HG02623 (cell line): ENCODE data around the gene DNMBP.
"Not testable (repeated sequence)": the region's sequence is repeated elsewhere in the genome, so short reads cannot be mapped to it uniquely, and the experiment has no call there.

Experiments
- ATAC-seq: cut with Tn5 transposase; IDR thresholded peaks from one replicate; pipeline ENCODE4 v1.9.1; 2021; ENCODE audit warnings: moderate library complexity; ENCODE audit not compliant: unreplicated experiment

The DNMBP gene

DNA sequence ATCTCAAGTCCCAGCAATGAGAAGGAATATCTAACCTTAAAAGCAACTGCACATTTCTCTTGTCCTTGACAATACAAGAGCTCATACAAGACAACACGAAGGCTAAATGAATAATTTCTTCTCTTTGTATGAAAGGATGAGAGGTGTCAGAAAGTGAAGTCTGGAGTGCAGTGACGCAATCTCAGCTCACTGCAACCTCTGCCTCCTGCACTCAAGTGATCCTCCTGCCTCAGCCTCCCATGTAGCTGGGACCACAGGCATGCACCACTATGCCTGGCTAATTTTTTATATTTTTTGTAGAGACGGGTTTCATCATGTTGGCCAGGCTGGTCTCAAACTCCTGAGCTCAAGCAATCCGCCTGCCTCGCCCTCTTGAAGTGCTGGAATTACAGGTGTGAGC lies 24.1 kb downstream of the DNMBP start:
- not testable (repeated sequence) for ATAC-seq

DNA sequence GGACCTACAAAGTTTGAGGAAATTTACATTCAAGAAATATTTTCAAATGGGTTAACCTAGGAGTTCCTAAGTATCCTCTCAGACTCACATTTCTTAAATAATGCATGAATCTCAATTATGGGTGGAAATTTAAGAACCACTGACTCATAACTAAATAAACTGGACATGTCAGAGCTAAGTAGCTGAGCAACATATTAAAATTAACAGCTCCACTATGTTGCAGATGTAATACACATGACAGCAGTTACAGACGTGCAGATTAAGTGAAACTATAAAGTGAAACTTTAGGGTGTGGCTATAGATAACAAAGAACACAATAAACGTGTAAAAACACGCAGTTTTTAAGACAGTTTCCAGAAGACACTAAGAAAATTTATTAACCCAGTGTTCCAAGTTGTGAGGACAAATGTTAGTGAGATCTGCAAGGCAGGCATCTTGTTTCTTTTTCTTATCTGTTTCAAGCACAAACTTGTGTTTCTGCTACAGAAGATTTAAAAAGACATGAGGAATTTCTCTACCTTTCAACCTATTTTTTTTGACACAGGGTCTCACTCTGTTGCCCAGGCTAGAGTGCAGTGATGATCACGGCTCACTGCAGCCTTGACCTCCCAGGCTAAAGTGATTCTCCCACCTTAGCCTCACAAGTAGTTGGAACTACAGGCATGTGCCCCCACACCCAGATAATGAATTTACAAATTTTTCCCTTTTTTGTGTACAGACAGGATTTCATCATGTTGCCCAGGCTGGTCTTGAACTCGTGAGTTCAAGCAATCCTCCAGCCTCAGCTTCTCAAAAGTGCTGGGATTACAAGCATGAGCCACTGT lies 25.3 kb downstream of the DNMBP start:
- no peak for ATAC-seq

DNA sequence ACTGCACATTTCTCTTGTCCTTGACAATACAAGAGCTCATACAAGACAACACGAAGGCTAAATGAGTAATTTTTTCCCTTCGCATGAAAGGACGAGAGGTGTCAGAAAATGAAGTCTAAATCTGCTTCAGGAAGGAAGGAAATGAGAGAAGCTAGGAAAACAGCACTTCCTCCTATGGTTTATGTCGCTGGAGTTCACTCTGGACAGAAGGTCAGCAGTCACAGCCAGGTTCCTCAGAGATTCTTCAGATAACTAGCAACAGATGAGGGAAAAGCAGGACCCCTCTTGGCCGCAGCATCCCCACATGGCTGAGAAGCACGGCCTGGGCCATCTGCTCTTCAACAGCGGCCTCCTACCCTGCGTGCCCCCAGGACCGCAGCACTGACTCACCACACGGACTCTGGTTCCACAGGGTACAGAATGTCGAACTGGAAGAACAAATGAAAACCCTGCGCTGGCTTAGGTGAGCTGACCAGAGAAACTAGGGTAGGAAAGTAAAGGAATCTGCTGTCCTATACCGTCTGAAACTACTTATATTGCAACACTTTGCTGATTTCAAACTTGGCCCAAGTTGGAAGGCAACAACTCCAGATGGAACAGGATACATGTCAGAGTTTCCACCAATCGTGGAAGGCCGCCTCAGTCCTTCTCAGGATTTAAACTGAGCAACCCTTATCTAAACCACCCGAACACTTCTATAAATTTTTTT lies 26.3 kb downstream of the DNMBP start:
- no peak for ATAC-seq

DNA sequence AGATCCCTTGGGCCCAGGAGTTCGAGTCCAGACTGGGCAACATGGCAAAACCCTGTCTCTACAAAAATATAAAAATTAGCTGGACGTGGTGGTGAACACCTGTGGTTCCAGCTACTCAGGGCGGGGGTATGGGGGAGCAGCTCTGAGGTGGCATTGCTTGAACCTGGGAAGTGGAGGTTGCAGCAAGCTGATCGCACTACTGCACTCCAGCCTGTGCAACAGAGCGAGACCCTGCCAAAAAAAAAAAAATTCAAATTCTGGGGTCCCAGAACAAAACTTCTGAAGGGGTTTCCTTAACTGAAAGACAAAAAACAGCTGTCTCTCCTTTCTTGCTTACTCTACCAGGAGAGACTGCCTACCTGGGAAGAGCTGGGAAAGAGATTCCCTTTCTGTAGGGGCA lies 27.0 kb downstream of the DNMBP start:
- no peak for ATAC-seq

DNA sequence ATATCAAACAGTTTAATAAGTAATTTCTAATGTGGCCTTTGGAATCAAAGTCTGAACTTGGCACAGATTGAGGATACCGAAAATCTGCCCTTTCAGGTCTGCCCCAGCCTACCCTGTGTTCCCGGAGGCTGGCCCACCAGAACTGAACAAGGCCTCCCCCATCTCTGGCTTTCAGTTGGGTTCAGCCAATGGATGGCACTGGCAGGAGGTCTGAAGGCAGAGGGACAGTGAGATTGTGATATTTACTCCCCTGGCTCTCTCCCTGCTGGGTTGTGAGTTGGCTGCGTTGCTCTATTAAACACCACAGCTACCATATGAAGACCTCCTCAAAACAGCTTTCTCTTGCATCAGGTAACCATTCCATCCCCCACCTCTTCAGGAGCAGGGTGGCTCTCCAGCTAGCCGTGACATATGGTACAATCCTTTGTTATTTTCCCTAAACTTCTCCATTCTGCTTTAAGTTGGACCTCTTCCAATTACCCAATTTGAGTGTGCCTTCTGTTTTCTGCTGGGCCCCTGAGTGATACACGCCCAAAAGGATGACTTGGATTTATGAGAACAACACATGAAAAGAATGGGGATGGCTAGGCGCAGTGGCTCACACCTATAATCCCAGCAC lies 28.1 kb downstream of the DNMBP start:
- no peak for ATAC-seq

DNA sequence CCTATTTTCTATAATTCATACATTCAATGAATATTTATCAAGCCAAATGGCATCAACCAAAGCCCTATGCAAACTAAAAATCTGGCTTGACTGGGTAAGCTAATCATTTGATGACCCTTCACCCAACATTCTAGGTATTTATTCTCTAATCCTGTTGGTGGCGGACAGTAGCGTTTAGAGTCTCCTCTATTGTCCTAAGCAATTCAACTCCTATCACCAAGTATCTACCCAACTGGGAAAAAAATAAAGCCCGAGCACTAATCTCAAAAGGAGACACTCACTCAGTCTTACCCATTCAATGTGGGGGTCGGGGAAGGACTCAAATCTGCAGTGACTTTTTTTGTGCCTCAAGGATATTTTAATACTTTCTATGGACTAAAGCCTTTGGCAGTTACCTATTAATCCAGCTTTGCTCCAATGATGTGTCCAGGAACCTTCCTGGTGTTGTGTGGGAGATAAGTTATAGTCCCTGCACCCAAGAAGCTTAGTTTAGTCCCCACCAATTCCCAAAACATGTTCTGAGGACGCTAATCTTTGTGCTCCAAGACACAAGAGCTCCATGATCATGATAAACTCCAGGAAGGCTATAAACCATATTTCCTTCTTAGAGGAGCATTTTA lies 30.6 kb downstream of the DNMBP start:
- ATAC-seq, result no peak

DNA sequence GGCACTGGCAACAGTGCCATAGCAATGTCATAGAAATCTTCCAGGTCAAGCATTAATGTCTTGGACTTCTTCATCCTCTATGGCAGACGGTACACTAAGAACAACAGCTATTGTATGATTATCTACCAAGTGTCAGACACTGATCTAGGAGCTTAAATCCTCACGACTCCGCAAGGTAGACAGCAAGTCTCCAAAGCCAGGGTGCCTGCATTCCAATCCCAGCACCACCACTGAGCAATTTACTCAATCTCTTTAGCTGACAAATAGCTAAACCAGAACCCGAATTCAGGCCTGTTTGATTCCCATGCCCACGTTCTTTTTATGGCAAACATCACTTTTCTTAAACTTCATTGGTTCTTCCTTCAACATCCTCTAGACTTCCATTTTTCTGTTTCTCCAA lies 31.8 kb downstream of the DNMBP start:
- no peak for ATAC-seq

DNA sequence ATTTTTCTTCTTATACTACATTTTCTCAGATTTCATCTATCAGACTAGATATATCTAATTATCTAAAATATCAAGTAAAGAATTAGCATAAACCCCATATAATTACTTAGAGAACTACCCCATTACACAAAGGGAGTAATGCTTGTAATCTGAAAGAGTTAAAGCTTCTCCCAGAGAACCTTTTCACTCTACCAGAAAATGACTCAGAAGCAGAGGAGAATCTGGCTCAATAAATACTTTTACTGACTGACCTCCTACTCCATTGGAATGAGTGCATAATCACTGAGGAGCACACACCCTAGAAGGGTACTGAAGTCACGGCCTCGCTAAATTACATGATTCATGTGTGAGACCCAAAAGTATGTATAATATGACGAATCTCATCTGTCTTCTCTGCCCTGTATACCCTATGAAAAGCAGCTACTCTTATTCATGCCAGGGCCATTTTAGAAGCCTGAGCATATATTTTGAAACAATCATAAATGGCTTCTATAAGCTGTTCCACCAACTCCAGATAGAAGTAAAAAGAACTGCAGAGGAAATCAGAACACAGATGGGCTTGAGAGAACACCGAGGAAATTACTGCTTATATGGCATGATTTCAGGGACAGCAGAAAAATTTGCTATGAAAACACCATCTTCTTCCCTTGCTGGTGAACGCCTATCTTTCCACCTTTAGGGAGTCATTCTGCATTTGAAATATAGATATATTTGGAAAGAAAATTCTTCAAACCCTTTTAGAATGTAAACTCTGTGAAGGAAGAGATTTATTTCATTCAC lies 32.7 kb downstream of the DNMBP start:
- no peak for ATAC-seq

DNA sequence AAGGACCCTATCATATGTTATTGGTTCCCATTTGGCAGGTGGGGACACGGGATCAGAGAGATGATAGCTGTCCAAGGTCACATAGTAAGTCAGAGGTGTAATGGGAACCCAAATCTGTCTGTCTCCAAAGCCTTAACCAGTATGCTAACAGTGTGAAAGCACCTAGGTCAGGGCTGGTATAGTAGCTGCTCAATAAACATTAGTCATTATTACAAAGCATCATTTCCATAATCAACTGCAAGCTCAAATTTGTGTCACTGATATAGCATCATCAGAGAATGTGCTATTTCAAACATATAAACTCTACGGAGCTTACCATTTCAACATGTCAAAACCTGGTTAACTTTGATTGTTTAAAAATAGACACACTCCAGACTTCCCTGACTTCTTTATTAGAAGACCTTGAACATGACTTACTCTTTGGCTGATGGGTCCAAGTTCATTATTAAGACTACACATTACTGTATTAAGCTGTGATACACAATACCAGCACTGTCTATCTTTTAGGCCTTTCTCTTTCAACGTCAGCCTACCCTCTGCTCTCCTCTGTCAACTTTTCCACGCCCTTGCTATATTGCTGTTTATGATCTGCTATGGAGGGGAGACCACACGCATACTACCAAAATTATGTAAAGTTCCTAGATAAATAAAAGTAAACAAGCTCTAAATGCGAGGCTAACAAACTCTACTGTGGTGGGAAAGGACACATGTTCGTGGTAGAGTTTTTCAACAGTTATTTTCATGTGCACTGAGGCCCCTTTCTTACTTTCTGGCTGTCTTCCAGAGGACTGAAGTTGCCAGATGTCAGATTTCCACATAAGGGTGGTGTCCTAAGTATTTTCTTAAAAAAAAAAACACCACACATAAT lies 33.6 kb downstream of the DNMBP start:
- ATAC-seq, result no peak

DNA sequence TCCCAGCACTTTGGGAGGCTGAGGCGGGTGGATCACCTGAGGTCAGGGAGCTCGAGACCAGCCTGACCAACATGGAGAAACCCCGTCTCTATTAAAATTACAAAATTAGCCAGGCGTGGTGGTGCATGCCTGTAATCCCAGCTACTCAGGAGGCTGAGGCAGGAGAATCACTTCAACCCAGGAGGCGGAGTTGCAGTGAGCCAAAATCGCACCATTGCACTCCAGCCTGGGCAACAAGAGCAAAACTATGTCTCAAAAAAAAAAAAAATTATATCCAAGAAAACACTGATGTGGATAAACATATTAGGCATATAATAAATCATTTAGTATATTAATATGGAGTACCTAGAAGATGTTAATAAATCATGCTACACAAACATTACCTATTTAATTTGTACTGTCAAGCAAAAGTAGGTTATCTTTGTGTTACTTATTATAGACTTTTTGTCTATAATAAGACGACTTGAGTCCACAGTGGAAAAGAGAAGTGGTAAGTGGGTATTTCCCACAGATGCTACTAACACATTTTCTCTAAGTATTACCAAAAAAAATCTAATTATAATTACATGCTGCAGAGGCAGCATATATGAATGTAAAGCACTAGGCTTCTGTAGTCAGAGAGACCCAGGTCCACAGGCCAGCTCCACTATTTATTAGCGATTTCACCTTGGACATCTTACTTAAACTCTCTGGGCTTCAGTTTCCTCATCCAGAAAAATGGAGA lies 34.5 kb downstream of the DNMBP start:
- ATAC-seq, result peak; percentile 42

DNA sequence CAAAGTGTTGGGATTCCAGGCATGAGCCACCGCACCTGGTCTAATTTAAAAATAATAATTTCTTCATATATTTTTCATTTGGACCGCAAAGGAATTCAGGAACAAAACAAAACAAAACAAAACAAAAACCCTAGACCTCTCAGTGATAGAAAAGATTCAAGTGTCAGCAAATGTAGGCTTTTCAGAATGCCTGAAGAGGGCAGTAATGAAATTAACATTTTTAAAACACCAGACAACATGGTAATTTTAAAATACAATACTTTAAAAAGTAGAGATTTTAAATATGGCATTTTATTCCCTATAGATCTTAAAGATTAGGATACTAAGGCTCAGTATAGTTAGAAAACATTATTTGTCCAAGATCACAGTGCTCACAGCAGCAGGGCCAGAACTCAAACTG lies 36.6 kb downstream of the DNMBP start:
- no peak for ATAC-seq

DNA sequence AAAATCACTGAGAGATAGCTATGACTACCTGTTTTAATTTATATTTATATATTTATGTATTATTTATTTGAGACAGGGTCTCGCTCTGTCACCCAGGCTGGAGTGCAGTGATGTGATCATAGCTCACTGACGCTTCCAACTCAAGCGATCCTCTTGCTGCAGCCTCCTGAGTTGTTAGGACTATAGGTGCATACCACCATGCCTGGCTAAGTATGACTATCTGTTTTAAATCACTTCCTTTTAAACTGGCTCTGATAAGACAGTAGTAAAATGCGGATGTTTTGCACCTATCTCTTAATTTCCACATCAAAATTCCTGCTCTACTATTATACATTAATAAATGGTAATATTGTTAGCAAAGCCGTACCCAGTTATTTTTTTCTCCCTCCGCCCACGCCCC lies 41.8 kb downstream of the DNMBP start:
- ATAC-seq, result no peak

DNA sequence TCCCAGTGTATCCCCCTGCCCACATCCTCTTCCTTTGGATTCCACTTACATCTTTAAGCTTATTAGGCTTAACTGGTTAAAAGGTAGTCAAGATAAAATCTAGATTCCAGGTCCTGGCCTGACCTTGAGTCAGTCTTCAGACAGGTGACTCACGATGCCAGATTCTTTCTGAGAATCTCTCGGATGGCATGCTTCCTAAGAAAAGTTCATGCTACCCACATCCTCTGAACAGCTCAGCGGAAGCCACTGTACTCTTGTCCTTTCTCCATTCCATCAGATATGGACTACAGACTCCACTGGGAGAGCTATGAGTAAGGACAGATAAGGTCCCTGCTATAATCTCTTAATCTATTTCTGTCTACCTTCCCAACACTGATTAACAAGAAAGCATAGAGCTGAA lies 43.4 kb downstream of the DNMBP start:
- ATAC-seq, result no peak

DNA sequence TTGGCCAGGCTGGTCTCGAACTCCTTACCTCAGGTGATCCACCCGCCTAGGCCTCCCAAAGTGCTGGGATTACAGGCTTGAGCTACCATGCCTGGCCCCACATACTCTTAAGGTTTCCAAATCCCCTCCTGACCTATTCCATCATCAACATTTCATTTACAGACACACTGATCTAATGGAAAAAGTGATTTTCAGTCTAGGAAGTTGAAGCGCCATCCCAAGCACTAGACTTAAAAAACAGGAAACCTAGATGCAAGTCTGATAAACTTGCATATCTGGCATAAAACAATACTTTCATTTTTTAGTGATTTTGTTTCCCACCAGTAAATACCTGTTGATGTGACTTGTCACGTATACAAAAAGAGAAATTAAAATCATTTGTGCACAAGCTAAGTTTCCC lies 44.0 kb downstream of the DNMBP start:
- ATAC-seq, result no peak

DNA sequence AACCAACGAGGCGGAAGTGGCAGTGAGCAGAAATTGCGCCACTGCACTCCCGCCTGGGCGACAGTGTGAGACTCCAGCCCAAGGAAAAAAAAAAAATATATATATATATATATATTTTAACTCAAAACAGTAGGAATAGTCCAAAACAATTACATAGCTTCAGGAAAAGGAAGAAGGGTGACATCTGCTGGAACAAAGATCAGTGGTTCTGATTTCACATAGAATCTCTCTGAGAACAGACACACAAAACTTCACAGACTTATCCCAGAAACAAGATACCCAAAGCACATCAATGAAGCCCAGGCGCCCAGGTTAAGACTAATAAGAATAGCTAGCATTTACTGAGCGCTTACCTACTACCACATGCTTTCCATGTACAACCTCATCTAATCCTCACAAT lies 45.0 kb downstream of the DNMBP start:
- no peak for ATAC-seq

DNA sequence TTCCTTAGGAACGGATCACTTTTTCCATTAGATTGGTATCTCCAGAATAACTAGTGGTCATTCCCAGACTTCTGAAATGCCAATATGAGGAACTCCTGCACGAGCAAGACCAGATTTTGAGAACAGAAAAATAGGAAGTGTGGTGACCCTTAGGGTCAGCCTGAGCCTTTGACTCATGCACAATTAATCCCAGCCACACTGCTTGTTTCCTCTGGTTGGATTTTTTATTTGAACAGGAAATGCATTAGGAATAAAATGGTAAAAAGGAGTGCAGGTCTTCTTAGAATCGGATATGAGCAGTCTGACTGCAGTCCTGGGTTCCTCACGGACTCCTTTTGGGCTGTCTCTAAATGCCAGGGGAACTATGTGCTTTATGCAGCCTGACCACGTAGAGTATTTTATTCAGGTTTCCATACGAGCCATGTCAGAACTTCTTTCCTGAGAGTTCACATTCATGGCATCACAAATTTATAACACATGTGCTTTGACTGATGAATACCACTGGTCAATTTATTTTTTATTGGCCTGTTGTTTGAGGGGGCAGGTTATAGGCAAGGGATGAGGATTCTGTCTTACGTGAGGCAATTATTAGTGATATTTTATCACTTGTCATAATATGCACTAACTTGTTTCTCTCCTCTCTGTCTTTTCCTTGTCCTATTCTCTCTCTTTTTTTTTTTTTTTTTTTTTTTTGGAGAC lies 46.1 kb downstream of the DNMBP start:
- ATAC-seq, result not testable (repeated sequence)

DNA sequence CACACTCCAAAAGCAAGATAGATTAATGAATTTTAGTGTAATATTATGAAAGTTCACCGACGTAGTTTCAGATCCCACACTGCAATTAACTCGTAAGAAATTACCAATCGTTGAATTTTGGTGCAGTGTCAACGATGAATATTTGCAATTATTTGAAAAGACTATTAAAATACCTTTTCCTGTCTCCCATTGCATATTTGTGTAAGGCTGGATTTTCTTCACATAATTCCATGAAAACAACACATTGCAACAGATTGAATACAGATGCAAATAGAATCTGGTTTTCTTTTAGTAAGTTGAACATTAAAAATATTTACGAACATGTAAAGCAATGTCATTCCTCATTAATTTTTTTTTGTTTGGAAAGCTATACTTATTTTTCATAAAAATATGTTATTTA lies 50.9 kb downstream of the DNMBP start:
- no peak for ATAC-seq

DNA sequence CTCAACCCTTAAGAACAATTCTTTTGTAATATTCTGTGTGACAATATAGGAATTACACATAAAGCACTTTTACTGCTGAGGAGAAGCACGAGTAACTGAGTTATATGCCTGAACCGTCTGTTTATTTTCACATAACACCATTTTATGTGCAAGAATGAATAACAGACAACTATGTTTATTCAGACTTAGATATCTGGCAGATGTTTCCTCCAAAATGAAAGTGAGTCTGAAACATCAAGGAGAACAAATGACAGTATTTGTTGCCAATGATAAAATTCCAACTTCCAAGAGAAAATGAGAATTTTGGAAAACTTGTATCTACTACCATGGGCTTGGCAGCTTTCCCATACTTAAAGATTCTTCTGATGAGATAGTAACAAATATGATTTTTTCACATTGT lies 51.4 kb downstream of the DNMBP start:
- no peak for ATAC-seq

DNA sequence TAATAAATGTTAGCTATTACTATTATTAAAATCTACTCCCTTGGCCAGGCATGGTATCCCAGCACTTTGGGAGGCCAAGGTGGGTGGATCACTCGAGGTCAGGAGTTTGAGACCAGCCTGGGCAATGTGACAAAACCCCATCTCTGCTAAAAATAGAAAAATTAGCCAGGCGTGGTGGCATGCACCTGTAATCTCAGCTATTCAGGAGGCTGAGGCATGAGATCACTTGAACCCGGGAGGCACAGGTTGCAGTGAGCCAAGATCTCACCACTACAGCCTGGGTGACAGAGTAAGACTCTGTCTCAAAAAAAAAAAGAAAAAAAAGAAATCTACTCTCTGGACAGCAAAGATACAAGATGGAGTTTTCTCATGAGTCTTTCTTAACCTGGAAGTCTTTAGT lies 56.2 kb downstream of the DNMBP start:
- ATAC-seq, result not testable (repeated sequence)
